Thyroid gland (tissue), 4 donors: ENCODE data around the gene ADAMTS2.

ENCODE experiments used
- POLR2A ChIP-seq, 2 donors: fragments of 450-650 bp; IDR thresholded peaks; one replicate each; pipeline ENCODE4 v1.6.1; 2017; ENCODE audit warnings: antibody characterized with exemption in 2 of 2, mild to moderate bottlenecking in 2 of 2, moderate library complexity in 1 of 2
- TF ChIP-seq, protein P1 (sequence below), 6 experiments: fragments of 200-600 bp in 3 of 6; fragments of 450-650 bp in 3 of 6; sonication (generic) in 3 of 6; IDR thresholded peaks; one replicate each; pipeline ENCODE4 v1.5.1; 2016 to 2019; ENCODE audit warnings: antibody characterized with exemption in 6 of 6, mild to moderate bottlenecking in 2 of 6, inconsistent platforms in 1 of 6, moderate library complexity in 1 of 6

DNA sequence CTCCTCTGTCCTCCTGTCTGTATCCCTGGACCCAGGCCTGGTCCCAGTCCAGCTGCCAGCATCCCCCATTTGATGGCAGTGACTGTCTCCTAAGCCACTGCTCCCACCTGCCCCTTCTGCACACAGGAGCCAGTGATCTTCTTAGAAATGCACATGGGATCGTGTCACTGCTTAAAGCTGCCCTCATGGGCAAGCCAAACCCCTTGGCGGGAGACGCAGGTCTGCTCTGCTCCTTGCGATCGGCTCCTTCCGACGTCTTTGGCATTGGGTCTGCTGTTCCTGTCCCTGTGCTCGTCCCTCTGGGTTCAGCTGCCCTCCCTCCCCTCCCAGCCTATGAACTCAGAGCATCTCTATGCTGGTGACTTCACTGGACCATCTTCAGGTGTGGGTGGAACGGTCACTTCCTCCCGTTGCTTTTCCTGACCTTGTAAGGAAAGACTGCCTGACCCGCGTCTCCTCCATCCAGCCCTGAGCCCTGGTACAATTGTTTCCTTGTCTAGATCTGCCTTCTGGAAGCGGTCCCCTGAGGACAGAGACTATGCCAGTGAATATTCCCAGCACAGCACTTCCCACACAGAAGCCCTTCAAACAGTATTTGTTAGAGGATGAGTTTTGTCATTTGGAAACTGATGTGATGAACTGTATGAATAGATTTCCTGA is 168.6 kb downstream of the ADAMTS2 start:
- TF ChIP-seq, protein P1, sequence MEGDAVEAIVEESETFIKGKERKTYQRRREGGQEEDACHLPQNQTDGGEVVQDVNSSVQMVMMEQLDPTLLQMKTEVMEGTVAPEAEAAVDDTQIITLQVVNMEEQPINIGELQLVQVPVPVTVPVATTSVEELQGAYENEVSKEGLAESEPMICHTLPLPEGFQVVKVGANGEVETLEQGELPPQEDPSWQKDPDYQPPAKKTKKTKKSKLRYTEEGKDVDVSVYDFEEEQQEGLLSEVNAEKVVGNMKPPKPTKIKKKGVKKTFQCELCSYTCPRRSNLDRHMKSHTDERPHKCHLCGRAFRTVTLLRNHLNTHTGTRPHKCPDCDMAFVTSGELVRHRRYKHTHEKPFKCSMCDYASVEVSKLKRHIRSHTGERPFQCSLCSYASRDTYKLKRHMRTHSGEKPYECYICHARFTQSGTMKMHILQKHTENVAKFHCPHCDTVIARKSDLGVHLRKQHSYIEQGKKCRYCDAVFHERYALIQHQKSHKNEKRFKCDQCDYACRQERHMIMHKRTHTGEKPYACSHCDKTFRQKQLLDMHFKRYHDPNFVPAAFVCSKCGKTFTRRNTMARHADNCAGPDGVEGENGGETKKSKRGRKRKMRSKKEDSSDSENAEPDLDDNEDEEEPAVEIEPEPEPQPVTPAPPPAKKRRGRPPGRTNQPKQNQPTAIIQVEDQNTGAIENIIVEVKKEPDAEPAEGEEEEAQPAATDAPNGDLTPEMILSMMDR (IDR thresholded peaks at IDR 0.05), result no peak
- no peak for TF ChIP-seq POLR2A (IDR thresholded peaks at IDR 0.05)
